Measurements from ENCODE around the gene MICALL2. TPM values are rescaled to one million over a fixed set of nuclear protein-coding genes. Genes with fewer than 3 reads are reported as not detected.

Gene MICALL2
- total and polyA plus RNA-seq, 3 donors from 2014 or later, result 13.4 to 39.4 (median 29.4) TPM

DNA sequence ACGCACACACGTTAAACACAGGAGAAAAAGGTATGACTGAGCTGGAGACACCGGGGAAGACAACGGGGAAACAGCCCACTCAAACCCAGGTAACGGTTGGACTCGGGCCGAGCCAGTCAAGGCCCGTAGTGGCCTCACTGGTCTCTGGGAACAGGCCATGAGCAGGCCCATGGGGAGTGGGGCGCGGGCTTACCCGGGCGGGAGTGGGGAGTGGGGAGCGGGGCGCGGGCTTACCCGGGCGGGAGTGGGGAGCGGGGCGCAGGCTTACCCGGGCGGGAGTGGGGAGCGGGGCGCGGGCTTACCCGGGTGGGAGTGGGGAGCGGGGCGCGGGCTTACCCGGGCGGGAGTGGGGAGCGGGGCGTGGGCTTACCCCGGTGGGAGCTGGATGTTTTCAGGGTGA is 33.4 kb upstream of the MICALL2 start:
- DNase-seq, result no peak
- Histone ChIP-seq H3K27me3 (no peaks in the 10 kb centered on the region), H3K27ac (no peak overlapping the region), H3K4me1 (no peaks in the 10 kb centered on the region), H3K36me3 (ENCODE audit: low read depth, missing control alignments) (no peaks in the 10 kb centered on the region), H3K4me3 (no peak overlapping the region), H3K9me3 (no peaks in the 10 kb centered on the region)
- 93 to 94% methylated on average over 20 to 33 of the region's 33 CpGs for WGBS, 2 donors
- intact Hi-C loops (cut with DNase I; ENCODE audit: low total_unique reads), result no loop called here
- TF ChIP-seq POLR2A (IDR thresholded peaks at IDR 0.05), result no peak
- TF ChIP-seq, protein P1, sequence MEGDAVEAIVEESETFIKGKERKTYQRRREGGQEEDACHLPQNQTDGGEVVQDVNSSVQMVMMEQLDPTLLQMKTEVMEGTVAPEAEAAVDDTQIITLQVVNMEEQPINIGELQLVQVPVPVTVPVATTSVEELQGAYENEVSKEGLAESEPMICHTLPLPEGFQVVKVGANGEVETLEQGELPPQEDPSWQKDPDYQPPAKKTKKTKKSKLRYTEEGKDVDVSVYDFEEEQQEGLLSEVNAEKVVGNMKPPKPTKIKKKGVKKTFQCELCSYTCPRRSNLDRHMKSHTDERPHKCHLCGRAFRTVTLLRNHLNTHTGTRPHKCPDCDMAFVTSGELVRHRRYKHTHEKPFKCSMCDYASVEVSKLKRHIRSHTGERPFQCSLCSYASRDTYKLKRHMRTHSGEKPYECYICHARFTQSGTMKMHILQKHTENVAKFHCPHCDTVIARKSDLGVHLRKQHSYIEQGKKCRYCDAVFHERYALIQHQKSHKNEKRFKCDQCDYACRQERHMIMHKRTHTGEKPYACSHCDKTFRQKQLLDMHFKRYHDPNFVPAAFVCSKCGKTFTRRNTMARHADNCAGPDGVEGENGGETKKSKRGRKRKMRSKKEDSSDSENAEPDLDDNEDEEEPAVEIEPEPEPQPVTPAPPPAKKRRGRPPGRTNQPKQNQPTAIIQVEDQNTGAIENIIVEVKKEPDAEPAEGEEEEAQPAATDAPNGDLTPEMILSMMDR (IDR thresholded peaks at IDR 0.05), result no peak

DNA sequence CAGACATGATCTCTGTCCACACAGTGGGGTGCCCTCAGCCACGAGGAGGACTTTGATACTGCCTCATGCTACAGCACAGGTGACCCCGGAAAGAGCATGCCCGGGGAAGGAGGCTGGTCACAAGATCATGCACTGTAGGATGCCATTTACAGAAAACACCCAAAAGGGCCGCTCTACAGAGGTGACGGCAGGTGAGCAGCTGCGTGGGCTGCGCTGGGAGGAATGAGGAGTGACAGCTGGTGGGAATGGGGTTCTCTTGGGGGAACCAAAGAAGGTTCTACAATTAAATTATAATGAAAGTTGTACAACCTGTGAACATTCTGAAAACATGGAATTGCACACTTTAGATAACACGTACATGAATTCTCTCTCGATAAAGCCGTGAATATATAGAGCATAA is 33.0 kb upstream of the MICALL2 start:
- Histone ChIP-seq H3K27ac (no peak overlapping the region), H3K4me1 (no peaks in the 10 kb centered on the region), H3K36me3 (ENCODE audit: low read depth, missing control alignments) (no peaks in the 10 kb centered on the region), H3K4me3 (no peak overlapping the region), H3K27me3 (no peaks in the 10 kb centered on the region), H3K9me3 (no peaks in the 10 kb centered on the region)
- WGBS, 2 donors, result 92 to 94% methylated on average over 8 to 10 of the region's 10 CpGs
- DNase-seq, result no peak
- TF ChIP-seq, protein P1 (IDR thresholded peaks at IDR 0.05), result no peak
- TF ChIP-seq POLR2A (IDR thresholded peaks at IDR 0.05), result no peak
- intact Hi-C loops (cut with DNase I; ENCODE audit: low total_unique reads), result no loop called here

DNA sequence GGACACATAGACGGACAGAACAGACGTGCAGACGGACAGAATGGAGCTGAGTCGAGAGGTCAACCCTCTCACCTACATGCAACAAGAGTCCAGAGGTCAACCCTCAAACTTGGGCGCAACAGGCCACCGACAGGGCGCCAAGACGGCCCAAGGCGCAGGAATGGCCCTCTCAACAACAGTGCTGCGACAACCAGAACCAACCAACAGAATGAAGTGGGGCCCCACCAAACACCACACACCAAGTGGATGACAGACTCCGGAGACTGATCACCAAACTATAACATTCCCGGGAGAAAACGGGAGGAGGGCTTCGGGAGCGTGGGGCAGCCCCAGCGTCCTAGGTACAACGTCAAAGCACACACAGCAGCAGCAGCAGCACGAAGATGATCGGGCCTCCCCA is 31.6 kb upstream of the MICALL2 start:
- Histone ChIP-seq H3K27ac (no peak overlapping the region), H3K9me3 (no peaks in the 10 kb centered on the region), H3K4me3 (no peak overlapping the region), H3K4me1 (no peaks in the 10 kb centered on the region), H3K36me3 (ENCODE audit: low read depth, missing control alignments) (no peaks in the 10 kb centered on the region), H3K27me3 (no peaks in the 10 kb centered on the region)
- WGBS, 2 donors, result 90 to 96% methylated on average over 10 to 19 of the region's 19 CpGs
- intact Hi-C loops (cut with DNase I; ENCODE audit: low total_unique reads), result no loop called here
- no peak for TF ChIP-seq POLR2A (IDR thresholded peaks at IDR 0.05)
- TF ChIP-seq, protein P1 (IDR thresholded peaks at IDR 0.05), result no peak
- no peak for DNase-seq

DNA sequence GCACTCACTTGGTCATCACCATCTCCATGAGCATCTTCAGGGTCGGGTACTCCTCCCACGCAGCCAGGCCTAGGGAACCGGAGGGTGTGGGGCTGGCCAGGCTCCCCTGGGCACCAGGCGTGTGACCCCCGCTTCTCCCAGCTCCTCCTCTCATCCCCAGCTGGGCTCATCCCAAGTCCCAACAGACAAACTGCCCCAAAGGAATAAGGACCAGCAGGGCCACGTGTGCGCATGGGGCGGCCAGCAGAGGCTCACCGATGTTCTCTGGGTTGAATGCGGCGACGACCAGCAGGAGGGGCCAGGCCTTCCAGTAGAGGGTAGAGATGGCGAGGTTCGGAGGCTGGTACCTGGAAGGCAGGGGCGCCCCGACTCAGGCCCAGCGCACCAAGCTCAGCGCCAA is 30.1 kb upstream of the MICALL2 start:
- H3K27ac ChIP-seq, result no peak overlapping the region
- no peak for TF ChIP-seq POLR2A (IDR thresholded peaks at IDR 0.05)
- TF ChIP-seq, protein P1 (IDR thresholded peaks at IDR 0.05), result no peak
- 92 to 97% methylated on average over 7 to 18 of the region's 18 CpGs for WGBS, 2 donors
- H3K9me3 ChIP-seq, result no peaks in the 10 kb centered on the region
- no peaks in the 10 kb centered on the region for H3K27me3 ChIP-seq
- H3K4me1 ChIP-seq, result no peaks in the 10 kb centered on the region
- no peak overlapping the region for H3K4me3 ChIP-seq
- intact Hi-C loops (cut with DNase I; ENCODE audit: low total_unique reads), result no loop called here
- DNase-seq, result no peak
- no peaks in the 10 kb centered on the region for H3K36me3 ChIP-seq (ENCODE audit: low read depth, missing control alignments)

DNA sequence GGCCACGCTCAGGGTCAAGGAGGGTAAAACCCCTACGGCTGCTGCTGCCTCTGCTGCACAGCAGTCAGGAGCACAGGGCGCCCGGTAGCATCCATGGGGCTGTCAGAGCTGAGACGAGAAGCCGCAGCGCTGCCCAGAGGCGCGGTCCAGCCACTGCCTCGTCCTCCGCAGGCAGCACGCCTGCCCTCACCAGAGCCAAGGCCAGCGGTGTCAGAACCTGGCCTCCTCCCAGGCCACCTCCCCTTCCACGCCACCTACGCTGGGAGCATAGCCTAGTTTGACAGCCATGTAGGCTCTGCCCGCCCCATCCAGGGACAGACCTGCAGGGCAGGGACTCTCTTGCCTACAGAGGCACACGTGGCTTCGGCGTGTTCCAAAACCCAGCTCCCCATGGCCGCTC is 28.7 kb upstream of the MICALL2 start:
- H3K4me3 ChIP-seq, result no peak overlapping the region
- intact Hi-C loops (cut with DNase I; ENCODE audit: low total_unique reads), result no loop called here
- TF ChIP-seq, protein P1 (IDR thresholded peaks at IDR 0.05), result no peak
- no peak for TF ChIP-seq POLR2A (IDR thresholded peaks at IDR 0.05)
- no peaks in the 10 kb centered on the region for H3K4me1 ChIP-seq
- 90% methylated on average over 8 to 20 of the region's 20 CpGs for WGBS, 2 donors
- no peaks in the 10 kb centered on the region for H3K36me3 ChIP-seq (ENCODE audit: low read depth, missing control alignments)
- H3K27ac ChIP-seq, result no peak overlapping the region
- no peaks in the 10 kb centered on the region for H3K27me3 ChIP-seq
- no peaks in the 10 kb centered on the region for H3K9me3 ChIP-seq
- no peak for DNase-seq

All from testis (tissue), 3 donors.